GM19023 (cell line): Measurements from ENCODE around the gene ACER2.
"Not testable (repeated sequence)": the region's sequence is repeated elsewhere in the genome, so short reads cannot be mapped to it uniquely, and the experiment has no call there.

ENCODE experiments used
- ATAC-seq: cut with Tn5 transposase; IDR thresholded peaks from one replicate; pipeline ENCODE4 v1.9.1; 2021; ENCODE audit warnings: mild to moderate bottlenecking, moderate library complexity; ENCODE audit not compliant: unreplicated experiment

The ACER2 gene

DNA sequence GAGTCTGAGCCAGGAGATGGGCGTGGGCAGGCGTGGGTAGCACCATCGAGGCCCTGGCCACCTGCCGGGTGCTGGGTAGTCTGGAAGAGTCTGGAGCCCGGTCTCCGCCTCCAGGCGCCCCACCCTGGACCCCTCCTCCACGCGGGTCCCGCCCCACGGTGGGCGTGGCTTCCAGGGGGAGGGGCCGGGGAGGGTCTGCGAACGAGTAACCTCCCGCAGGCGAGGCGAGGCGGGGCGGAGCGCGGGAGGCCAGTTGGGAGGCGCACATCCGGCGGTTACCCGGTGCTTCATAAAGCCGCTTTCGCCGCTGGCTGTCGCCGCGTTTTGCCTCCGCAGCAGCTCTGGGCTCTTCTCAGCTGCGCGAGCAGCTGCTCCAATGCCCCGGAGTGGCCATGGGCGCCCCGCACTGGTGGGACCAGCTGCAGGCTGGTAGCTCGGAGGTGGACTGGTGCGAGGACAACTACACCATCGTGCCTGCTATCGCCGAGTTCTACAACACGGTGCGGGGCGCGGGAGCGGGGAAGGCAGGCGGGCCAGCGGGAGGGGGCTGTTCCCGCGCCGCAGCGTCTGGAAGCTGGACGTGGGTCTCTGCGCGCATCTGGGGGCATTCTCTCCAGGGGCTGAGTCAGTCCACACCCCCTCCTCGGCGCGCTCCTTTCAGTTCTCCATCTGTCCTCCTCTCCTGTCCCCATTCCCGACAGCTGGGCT, at the start of gene ACER2:
ACER2 (plus strand) TSS at position 317 of the 708 bp plus-strand sequence; CDS start at position 393, 76 bp downstream.
- ATAC-seq = peak; percentile 94

DNA sequence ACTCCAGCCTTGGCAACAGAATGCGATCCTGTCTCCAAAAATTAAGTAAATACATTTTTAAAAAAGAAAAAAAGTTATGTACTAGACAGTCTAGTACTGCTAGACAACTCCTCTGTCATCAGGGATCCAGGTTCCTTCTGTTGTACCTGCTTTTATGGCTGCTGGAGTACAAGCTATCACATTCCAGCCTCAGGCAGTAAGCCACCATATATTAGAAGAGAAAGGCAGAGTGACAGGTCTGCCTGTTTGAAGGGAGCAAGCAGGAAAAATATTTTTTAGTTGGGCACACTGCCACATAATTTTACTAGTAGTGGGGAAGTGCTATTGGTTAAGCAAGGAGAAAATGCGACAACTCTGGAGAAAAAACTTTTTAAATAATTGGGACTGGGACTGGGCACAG, 39.7 kb upstream of the ACER2 start:
- ATAC-seq = no peak

DNA sequence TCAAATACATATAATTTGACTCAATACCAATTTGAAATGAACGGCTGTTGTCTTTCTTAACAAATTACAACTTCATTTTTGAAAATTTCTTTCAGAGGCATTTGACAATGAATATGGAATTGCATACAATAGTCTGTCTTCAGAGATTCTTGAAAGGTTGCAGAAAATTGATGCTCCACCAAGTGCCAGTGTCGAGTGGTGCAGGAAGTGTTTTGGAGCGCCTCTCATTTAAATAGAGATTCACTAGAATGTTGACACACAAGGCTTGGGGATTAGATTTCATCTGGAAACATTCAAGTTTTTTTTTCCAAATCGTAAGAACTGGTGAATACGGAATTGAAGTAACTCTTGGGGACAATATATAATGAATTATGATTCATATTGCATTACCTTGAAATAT, 36.9 kb upstream of the ACER2 start:
- no peak for ATAC-seq

DNA sequence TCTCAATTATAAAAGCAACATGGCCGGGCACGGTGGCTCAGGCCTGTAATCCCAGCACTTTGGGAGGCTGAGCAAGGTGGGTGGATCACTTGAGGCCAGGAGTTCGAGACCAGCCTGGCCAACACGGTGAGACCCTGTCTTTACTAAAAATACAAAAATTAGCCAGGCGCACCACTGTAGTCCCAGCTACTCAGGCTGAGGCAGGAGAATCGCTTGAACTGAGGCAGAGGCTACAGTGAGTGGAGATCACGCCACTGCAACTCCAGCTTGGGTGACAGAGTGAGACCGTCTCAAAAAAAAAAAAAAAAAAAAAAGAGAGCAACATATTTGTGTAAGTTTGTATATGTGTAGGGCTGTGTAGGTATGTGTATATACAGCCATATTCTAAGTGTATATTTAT, 36.2 kb upstream of the ACER2 start:
- no peak for ATAC-seq

DNA sequence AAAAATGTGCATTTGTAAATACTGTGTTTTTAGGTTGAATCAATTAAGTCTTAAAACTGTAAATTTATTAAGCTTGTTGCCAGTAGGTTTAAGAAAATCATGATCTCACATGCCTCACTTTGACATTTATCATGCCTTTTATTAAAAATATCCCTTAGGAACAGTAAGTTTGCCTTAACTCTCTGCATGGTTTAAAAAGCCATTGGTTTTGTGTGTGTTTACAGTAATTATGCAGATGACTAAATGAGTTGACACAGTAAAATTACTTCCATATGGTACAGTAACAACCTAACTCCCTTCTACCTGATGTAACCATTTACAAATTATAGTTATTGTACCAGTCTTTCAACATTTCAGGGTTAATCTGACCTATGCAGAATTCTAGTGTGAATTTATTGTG, 35.3 kb upstream of the ACER2 start:
- ATAC-seq = no peak

DNA sequence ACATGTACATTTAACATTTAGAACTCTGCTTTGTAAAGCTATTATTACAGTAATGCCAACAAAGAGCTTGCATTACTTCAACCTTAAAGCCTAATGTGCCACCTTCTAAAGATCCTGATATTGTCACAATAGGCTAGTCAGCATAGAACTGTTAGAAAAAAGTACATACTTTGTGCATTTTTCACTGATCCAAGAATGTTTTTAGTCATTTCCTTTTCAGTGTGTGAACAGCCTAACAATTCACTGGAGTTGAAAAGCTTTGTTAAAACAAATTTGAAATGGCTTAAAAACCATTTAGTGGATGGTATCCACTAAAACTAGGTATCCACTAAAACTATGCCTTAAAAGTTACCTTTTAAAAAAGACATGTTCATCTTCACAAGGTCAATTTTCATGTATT, 33.3 kb upstream of the ACER2 start:
- ATAC-seq = no peak

DNA sequence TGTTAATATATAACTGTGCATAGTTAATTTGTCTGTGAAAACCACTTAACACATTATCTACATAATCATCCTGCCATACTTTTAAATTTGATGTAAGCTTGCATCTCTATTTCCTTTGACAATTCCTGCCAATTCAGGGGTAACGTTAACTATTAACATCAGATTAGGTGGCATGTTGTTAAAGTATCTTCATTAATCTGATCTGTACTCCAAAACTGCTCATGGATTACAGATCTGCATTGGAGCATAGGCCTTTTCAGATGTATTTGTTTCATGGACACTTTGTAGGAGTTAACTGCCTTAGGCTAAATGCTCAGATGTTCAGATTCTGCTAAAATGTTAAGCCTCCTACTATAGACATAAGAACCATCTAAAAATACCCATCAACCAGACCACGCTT, 31.9 kb upstream of the ACER2 start:
- ATAC-seq = no peak

DNA sequence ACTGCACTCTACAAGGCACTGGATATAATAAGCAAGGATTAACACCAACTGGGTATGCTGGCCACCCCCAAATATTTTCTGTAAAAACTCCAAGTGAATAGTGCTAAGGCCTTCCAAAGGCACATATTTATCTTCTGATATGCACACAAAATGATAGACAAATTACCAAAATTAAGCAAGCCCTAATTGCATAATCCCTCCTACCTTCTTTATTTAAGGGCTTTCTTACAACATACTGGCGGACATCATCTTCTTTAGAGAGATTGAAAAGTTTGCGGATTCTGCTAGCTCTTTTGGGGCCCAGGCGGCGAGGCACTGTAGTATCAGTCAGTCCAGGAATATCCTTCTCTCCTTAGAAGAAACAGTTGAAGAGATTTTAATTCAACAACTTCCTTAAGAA, 30.6 kb upstream of the ACER2 start:
- no peak for ATAC-seq

DNA sequence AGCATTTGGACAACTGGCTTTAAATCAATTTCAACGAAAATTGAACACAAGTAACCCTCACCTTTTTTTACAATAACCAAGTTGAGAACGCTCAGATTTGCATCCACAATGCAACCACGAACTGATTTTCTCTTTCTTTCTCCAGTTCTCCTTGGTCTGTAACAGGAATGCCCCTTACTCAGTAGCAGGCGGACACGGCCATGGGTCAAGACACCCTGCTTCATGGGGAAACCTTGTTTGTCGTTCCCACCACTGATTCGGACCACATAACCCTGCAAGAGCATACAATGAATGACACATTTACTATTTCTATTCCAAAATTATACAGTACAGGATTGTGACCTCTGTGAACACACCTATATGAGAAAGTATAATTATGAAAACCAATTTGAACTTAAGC, 30.2 kb upstream of the ACER2 start:
- ATAC-seq = no peak

DNA sequence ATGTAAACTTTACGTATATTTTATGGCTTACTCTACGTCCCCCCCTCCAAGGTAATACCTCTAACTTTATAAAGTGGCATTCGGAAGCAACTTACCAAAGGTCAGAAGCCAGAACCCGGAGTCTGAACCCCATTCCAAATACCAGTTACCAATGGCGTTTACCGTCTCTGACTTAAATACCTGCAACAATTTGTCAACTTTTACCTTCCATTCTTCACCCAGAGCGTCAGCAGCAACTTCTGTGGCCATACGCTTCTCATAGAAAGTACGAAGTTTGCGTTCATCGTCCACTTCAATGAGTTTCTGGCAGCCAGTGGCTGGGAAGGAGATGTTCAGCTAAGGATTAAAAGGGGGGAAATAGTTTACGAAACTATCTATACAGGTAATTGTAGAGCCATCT, 29.5 kb upstream of the ACER2 start:
- ATAC-seq = no peak

DNA sequence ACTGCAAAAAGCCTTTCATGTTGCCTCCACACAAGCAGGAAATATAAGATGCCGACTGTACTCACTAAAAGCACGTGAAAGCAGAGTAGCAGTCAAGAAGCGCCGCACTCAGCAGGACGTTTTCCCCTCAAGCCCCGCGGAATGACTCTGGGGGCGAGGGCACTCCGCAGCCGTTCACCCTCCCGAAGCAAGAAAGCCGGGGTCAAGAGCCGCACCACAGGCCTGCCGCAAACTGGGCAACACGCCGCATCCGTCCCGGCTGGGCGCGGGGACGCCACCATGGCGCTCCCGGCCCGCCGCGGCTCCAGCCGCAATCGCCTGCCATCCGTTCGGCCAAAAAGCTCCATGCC, 29.1 kb upstream of the ACER2 start:
- ATAC-seq = peak; percentile 43

DNA sequence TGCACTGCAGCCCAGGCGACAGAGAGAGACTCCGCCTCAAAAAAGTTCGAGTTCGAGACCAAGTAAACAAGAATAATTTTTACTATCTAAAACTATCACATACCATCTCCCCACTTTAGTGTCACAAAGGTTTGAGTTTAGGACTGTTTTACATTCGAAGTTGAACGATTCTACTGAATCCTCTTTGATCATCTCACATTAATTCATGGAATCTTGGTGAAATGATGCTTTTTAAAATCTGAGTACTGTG, 28.1 kb upstream of the ACER2 start:
- no peak for ATAC-seq

DNA sequence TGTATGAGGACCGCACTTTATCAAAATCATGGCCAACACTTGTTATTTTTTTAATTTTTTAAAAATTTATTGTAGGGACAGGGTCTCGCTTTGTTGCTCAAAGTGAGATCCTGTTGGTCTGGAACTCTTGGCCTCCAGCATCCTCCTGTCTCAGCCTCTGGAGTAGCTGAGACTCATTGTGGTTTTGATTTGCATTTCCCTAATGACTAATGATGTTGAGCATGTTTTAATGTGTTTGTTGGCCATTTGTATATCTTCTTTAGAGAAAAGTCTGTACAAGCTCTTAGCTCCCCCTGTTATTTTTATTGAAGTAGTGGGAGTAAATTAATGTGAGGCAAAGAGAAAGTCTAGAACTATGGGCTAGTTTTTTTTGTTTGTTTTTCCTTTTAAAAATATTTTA, 27.2 kb upstream of the ACER2 start:
- no peak for ATAC-seq

DNA sequence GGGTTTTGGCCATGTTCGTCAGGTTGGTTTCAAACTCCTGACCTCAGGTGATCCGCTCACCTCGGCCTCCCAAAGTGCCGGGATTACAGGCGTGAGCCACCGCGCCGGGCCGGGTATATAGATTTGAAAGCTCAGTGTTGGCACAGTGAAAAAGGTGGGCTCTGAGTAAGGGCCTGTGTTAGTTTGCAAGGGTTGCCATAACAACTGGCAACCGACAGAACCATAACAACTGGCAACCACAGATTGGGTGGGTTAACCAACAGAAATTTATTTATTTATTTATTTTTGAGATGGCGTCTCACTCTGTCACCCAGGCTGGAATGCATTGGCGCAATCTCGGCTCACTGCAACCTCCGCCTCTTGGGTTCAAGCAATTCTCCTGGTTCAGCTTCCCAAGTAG, 23.6 kb upstream of the ACER2 start:
- ATAC-seq = not testable (repeated sequence)

DNA sequence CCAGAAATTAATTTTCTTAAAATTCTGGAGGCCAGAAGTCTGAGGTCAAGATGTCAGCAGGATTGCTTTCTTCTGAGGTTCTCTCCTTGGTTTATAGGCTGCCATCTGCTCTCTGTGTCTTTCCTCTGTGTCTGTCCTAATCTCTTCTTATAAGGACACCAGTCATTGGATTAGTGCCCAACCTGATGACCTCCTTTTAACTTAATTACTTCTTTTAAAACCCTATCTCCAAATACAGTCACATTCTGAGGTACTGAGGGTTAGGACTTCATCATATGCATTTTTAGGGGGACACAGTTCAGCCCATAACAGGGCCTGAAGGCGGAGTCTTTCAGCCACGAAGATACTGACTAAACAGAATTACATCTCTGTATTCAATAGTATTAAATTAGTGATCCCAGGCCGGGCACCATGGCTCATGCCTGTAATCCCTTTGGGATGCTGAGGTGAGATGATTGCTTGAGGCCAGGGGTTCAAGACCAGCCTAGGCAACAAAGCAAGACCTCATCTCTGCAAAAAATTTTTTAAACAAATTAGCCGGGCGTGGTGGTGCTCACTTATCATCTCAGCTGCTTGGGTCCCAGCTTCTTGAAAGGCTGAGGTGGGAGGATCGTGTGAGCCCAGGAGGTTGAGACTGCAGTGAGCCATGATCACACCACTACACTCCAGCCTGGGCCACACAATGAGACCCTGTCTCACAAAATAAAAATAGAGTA, 22.9 kb upstream of the ACER2 start:
- ATAC-seq = no peak

DNA sequence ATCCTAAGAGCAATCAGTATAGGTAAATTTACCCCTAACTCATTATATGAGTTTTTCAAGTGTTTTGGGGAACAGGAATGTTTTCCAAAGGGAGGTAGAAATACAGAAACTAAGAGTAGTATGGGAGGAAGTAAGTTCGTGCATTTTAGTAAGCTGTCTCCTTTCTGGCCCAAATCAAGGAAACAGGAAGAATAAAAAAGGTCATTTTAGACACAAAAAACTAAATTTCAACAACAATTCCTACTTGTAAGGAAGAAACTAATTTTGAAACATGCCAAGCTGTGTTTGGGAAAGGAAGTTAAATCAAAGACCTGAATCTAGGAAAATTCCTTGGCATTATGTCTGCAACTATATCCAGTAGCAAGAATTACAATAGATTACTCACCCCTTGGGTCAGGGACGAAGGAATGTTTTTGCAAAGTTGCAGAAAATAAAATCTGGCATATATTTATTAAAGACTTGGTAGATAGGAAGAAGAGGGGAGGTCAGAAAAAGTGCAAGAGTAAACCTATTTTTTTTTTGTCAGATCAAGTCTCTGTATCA, 22.2 kb upstream of the ACER2 start:
- no peak for ATAC-seq

DNA sequence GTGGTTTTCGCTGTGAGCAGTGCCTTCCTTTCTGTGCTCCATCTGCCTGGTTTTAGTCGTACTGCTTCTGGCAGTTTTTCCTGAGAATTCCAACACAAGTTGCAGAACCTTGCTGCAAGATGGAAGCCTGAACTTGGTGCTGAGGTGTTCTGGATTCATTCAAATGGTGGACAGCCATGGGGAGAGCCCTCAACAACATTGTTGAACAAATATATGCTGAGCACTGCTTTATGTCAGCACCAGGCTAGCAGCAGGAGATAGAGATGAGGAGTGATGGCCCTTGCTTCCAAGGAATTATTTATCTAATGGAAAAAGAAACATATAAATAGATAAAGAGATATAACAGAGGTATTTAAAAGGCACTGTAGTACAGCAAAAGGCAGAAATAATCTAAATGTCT, 21.5 kb upstream of the ACER2 start:
- no peak for ATAC-seq

DNA sequence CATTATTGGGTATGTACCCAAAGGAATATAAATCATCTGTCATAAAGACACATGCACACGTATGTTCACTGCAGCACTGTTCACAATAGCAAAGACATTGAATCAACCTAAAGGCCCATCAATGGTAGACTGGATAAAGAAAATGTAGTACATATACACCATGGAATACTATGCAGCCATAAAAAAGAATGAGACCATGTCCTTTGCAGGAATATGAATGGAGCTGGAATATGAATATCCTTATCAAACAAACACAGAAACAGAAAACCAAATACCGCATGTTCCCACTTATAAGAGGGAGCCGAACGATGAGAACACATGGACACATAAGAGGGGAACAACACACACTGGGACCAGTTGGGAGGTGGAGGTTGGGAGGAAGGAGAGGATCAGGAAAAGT, 19.3 kb upstream of the ACER2 start:
- not testable (repeated sequence) for ATAC-seq

DNA sequence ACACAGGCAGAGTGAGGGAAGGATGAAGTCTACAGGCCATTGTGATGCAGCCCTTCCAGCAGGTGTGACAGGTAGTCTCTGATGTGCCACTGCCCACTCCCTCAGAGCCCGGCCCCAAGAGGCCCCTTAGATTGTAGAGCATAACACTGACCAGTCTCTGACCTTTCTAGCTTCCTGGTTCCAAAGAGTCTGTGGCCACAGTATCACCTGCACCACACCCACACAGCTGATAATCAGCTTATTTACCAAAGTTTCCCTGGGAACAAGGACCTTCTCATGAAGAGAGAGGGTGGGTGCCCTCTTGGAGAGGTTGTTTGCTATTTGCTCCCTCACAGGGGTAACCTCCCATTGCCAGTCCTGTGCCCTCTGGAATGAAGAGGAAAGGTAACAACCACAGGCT, 11.0 kb upstream of the ACER2 start:
- no peak for ATAC-seq

DNA sequence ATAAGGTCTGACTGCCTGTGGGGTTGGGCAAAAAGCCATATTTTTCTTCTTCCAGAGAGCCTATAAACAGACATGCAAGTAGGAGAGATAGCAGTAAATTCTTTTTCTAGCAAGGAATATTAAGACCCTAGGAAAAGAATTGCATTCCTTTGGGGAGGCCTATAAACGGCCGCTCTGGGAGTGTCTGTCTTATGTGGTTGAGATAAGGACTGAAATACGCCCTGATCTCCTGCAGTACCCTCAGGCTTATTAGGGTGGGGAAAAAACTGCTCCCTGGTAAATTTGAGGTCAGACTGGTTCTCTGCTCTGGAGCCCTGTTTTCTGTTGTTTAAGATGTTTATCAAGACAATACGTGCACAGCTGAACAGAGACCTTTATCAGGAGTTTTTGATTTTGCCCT, 5.6 kb upstream of the ACER2 start:
- not testable (repeated sequence) for ATAC-seq

DNA sequence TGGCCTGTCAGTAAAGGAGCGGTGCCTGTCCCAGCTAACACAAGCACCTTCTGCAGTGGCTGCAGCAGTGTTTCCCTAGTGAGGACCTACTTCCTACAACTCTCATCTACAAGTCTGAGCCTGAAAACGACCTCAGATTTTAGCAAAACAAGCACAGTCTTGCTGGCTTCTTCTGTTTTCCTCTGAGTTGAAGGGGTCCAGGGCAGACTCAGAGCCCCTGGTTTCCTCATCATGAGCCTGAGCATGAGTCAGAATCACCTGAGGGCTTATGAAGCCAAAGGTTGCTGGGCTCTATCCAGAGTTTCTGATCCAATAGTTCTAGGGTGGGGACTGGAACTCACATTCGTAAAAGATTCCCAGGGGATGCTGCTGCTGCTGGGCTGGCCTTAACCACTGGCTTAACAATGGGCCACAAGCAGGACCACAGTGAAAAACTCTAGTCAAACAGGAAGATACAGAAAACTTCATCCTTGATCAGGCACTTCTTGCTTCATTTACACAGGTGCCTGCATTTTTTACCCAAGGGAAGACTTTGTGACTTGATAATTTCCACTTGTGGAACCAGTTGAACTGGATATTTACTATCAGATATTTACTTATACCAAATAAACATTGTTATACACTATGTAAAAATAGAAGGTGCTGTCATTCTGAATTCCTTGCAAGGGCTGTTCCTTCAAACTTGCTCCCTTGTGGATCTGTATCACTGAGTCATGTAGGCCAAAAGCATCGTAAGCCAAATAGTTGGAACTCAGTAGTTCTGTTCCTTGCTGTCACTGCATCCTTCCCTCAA, 4.3 kb upstream of the ACER2 start:
- no peak for ATAC-seq

DNA sequence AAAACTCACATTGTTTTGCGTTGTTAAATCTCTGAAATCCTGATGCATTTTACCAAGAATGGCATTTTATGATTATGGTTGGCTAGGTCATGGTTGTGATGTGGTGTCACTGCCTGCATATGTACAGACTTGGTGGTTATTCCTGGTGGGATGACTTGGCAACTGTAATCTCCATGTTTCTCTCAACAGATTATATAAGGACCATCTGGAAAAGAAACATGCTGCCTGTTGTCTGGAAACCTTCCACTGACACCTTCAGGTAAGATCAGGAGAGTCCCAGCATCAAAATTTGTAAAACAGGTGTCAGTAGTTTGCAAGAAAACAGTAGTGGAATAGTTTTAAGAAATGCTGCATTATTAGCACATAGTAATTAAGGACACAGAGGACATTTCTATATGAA, 3.0 kb upstream of the ACER2 start:
- ATAC-seq = no peak
